HEK293 (cell line): ENCODE data around the gene KRT9.

Experiments
- RBAK ChIP-seq: fragments of 450-650 bp; formaldehyde crosslinking; IDR thresholded peaks from 2 replicates; pipeline ENCODE4 v1.5.1; 2016; ENCODE audit warnings: missing biosample characterization, missing genetic modification characterization
- REPIN1 ChIP-seq: fragments of 450-650 bp; formaldehyde crosslinking; IDR thresholded peaks from 2 replicates; pipeline ENCODE4 v1.5.1; 2017; ENCODE audit warnings: missing biosample characterization, missing genetic modification characterization, low read depth
- TCF7L2 ChIP-seq: IDR thresholded peaks from 2 replicates; pipeline ENCODE4 v1.6.1; 2011; ENCODE audit warnings: low read depth, mild to moderate bottlenecking, inconsistent platforms, low read length, moderate library complexity, borderline replicate concordance
- ZNF140 ChIP-seq: fragments of 450-650 bp; formaldehyde crosslinking; IDR thresholded peaks from 2 replicates; pipeline ENCODE4 v1.5.1; 2016; ENCODE audit warnings: missing biosample characterization, missing genetic modification characterization
- ZNF292 ChIP-seq: fragments of 450-650 bp; formaldehyde crosslinking; IDR thresholded peaks from 2 replicates; pipeline ENCODE4 v1.5.1; 2016; ENCODE audit warnings: low read depth, missing biosample characterization, missing genetic modification characterization, borderline replicate concordance
- ZNF350 ChIP-seq: fragments of 450-650 bp; formaldehyde crosslinking; IDR thresholded peaks from 2 replicates; pipeline ENCODE4 v1.5.0; 2017; ENCODE audit warnings: missing biosample characterization, mild to moderate bottlenecking, missing genetic modification characterization
- TF ChIP-seq, protein P1 (sequence below): fragments of 450-650 bp; formaldehyde crosslinking; IDR thresholded peaks from 2 replicates; pipeline ENCODE4 v1.5.1; 2016; ENCODE audit warnings: missing biosample characterization, missing genetic modification characterization
- TF ChIP-seq, protein P2 (sequence below): fragments of 450-650 bp; formaldehyde crosslinking; IDR thresholded peaks from 2 replicates; pipeline ENCODE4 v1.5.1; 2016; ENCODE audit warnings: missing biosample characterization, missing genetic modification characterization
- TF ChIP-seq, protein P3 (sequence below): fragments of 450-650 bp; formaldehyde crosslinking; IDR thresholded peaks from 2 replicates; pipeline ENCODE4 v1.5.1; 2016; ENCODE audit warnings: missing biosample characterization, missing genetic modification characterization

- TF ChIP-seq ZNF140 (no peak), TCF7L2 (no peak), ZNF350 (tag by site-specific recombination) (no peak), RBAK (no peak), ZNF292 (tag by site-specific recombination) (no peak), REPIN1 (no peak)
- TF ChIP-seq, protein P1, sequence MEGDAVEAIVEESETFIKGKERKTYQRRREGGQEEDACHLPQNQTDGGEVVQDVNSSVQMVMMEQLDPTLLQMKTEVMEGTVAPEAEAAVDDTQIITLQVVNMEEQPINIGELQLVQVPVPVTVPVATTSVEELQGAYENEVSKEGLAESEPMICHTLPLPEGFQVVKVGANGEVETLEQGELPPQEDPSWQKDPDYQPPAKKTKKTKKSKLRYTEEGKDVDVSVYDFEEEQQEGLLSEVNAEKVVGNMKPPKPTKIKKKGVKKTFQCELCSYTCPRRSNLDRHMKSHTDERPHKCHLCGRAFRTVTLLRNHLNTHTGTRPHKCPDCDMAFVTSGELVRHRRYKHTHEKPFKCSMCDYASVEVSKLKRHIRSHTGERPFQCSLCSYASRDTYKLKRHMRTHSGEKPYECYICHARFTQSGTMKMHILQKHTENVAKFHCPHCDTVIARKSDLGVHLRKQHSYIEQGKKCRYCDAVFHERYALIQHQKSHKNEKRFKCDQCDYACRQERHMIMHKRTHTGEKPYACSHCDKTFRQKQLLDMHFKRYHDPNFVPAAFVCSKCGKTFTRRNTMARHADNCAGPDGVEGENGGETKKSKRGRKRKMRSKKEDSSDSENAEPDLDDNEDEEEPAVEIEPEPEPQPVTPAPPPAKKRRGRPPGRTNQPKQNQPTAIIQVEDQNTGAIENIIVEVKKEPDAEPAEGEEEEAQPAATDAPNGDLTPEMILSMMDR (tag by site-specific recombination), result no peak
- TF ChIP-seq, protein P2, sequence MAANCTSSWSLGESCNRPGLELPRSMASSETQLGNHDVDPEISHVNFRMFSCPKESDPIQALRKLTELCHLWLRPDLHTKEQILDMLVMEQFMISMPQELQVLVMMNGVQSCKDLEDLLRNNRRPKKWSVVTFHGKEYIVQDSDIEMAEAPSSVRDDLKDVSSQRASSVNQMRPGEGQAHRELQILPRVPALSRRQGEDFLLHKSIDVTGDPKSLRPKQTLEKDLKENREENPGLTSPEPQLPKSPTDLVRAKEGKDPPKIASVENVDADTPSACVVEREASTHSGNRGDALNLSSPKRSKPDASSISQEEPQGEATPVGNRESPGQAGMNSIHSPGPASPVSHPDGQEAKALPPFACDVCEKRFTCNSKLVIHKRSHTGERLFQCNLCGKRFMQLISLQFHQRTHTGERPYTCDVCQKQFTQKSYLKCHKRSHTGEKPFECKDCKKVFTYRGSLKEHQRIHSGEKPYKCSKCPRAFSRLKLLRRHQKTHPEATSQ (tag by site-specific recombination), result no peak
- TF ChIP-seq, protein P3, sequence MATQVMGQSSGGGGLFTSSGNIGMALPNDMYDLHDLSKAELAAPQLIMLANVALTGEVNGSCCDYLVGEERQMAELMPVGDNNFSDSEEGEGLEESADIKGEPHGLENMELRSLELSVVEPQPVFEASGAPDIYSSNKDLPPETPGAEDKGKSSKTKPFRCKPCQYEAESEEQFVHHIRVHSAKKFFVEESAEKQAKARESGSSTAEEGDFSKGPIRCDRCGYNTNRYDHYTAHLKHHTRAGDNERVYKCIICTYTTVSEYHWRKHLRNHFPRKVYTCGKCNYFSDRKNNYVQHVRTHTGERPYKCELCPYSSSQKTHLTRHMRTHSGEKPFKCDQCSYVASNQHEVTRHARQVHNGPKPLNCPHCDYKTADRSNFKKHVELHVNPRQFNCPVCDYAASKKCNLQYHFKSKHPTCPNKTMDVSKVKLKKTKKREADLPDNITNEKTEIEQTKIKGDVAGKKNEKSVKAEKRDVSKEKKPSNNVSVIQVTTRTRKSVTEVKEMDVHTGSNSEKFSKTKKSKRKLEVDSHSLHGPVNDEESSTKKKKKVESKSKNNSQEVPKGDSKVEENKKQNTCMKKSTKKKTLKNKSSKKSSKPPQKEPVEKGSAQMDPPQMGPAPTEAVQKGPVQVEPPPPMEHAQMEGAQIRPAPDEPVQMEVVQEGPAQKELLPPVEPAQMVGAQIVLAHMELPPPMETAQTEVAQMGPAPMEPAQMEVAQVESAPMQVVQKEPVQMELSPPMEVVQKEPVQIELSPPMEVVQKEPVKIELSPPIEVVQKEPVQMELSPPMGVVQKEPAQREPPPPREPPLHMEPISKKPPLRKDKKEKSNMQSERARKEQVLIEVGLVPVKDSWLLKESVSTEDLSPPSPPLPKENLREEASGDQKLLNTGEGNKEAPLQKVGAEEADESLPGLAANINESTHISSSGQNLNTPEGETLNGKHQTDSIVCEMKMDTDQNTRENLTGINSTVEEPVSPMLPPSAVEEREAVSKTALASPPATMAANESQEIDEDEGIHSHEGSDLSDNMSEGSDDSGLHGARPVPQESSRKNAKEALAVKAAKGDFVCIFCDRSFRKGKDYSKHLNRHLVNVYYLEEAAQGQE (tag by site-specific recombination), result no peak
Observed at GRCh38 chr17:41580244-41580575, 8.4 kb upstream of the KRT9 start.
